HFF-Myc (cell line): ENCODE measurements around the gene UCK1.

ENCODE experiments used
- DNase-seq: peaks from one replicate; pipeline ENCODE4 v3.0.0-alpha.2; 2011; ENCODE audit warnings: low read depth; ENCODE audit errors: extremely low read depth
- H3K4me3 ChIP-seq: replicated peaks from 2 replicates; pipeline ENCODE4 v1.5.1; 2011; ENCODE audit warnings: low read depth, mild to moderate bottlenecking, control low read depth, low read length
- TF ChIP-seq, protein P1 (sequence below): IDR thresholded peaks from 2 replicates; pipeline ENCODE4 v1.5.1; 2012; ENCODE audit warnings: mild to moderate bottlenecking, low read depth, low read length, control low read depth; ENCODE audit errors: missing control alignments

Gene UCK1

DNA sequence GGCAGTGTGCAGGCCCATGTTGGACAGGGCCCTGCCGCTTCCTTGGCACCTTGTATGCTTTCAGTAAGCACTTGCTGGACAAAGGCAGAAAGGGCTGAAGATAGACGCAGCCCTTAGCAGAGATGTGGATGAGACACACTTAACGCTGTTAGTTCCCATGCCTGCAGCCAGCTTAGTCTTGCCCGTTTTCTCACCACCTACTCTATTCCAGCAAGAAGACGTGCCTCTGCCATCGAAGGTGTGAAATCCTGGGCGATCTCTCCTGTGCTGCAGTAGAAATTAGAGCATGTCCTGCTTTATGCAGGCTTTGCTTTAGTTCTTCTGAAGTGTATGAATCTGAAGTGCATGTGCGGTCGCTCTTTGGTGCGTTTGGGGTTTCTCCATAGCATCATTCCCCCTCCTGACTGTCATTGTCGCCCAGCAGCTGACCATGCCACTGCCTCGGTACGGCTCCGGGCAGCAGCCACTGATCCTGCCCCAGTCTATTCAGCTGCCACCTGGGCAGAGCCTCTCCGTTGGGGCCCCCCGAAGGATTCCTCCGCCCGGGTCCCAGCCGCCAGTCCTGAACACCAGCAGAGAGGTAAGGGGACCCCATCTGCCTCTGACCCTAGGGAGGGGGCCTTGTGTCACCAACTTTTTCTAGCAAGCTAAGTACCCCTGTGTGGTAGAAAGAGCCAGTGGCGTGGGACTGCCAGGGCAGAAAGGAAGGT is 39.9 kb downstream of the UCK1 start:
- TF ChIP-seq, protein P1, sequence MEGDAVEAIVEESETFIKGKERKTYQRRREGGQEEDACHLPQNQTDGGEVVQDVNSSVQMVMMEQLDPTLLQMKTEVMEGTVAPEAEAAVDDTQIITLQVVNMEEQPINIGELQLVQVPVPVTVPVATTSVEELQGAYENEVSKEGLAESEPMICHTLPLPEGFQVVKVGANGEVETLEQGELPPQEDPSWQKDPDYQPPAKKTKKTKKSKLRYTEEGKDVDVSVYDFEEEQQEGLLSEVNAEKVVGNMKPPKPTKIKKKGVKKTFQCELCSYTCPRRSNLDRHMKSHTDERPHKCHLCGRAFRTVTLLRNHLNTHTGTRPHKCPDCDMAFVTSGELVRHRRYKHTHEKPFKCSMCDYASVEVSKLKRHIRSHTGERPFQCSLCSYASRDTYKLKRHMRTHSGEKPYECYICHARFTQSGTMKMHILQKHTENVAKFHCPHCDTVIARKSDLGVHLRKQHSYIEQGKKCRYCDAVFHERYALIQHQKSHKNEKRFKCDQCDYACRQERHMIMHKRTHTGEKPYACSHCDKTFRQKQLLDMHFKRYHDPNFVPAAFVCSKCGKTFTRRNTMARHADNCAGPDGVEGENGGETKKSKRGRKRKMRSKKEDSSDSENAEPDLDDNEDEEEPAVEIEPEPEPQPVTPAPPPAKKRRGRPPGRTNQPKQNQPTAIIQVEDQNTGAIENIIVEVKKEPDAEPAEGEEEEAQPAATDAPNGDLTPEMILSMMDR = no peak
- H3K4me3 ChIP-seq = no peak overlapping the region
- no peak for DNase-seq

DNA sequence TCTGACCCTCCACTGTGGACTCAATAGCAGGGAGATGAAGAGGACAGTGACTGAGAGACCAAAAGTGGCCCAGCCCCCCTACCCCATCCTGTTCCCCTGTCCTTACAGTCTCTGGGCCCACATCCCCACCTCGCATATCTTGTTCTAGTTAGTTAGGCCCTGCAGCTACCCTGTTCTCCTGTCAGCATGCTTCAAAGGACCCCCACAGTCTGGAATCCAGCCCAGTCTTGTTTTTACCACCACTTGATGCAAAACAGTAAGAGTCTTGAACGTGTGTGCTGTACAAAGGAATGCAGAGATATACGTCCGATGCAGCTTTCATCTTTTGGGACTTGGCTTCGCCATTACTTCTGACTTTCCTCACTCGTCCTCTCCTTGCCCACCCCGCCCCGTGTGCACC is 40.5 kb downstream of the UCK1 start:
- H3K4me3 ChIP-seq = no peak overlapping the region
- DNase-seq = no peak
- TF ChIP-seq, protein P1 = no peak

DNA sequence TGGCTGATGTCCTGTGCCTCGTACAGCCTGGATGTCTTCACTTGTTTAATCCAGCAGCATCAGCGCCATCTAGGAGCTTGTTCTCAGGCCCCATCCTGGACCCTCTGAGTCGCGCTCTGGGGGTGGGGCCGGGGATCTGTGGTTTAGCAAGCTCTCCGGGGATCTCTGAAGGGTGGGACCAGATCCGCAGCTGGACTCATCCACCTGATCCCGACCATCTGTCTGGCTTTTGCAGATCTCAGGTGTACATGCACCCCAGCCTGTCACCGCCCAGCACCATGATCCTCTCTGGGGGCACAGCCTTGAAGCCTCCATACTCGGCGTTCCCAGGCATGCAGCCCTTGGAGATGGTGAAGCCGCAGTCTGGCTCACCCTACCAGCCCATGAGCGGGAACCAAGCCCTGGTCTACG is 43.4 kb downstream of the UCK1 start:
- no peak overlapping the region for H3K4me3 ChIP-seq
- no peak for DNase-seq
- TF ChIP-seq, protein P1 = no peak

DNA sequence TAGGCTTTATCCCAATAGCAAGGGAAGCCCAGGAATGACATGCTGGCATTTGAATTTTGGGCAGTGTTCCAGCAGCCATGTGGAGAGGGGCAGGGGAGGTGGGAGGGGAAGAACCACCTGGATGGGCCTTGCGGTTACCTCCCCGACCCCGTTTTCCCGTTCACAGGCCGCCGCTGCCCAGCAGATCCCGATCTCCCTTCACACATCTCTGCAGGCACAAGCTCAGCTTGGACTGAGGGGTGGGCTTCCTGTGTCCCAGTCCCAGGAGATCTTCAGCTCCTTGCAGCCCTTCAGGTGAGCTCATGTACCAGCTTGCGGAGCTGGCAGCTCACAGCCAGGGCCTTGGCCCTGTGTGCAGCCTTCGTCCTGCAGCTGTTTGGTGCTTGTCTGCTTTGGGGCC is 44.1 kb downstream of the UCK1 start:
- TF ChIP-seq, protein P1 = no peak

DNA sequence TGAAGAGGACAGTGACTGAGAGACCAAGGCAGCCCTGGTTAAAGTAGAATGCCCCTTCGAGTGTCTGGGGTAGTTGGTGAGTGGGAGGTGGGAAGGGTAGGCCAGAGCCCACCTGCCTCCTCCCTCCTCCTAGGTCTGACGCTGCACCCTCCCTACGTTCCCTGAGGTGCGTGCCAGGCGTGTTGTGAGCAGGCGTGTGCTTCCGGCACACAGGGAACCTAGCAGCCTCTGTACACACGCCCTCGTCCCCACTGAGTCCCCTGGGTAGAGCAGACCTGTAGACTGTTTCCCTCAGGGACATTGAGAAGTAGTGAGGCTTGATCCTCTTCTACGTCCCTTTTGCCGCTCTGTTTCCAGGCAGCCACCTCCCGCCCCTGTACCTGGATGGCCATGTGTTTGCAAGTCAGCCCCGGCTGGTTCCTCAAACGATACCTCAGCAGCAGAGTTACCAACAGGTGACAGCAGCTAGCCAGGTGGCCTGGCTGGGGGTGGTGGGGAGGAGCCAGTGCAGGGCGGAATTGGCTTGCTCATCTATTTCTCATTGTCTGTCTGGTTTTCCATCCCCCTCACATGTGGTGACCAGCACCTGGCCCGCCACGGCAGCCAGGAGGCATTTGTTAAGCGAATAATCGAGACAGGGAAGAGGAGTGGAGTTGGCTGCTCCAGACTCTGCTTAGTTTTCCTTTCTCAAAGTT is 45.2 kb downstream of the UCK1 start:
- TF ChIP-seq, protein P1 = no peak
- no peak overlapping the region for H3K4me3 ChIP-seq
- DNase-seq = no peak

More for the DNA sequence above, 44.1 kb downstream of the UCK1 start:
- H3K4me3 ChIP-seq = no peak overlapping the region
- DNase-seq = no peak

DNA sequence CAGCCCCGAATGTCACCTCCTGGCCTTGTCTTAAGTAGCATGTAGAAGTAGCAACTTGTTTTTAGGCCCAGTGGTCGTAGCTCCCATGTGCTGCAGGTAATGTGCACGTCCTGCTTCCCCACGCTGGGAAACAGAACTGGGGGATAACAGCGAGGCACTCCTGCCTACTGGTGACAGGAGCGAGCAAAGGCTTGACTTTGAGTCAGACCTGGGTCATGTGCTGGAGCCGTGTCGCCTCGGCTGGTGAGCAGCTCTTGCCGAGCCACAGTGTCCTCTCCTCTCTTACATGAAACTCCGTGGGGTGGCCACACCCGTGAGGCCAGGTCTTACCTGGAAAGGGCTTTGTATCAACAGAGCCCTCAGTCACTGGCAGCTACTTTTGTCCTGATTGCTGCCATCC is 45.9 kb downstream of the UCK1 start:
- no peak for DNase-seq
- no peak overlapping the region for H3K4me3 ChIP-seq
- TF ChIP-seq, protein P1 = no peak
